OCI-LY3 (cell line): ENCODE measurements around the gene SLC25A48.

Experiments used
- CTCF ChIP-seq: fragments of 200-600, 300-600 bp; sonication (generic); IDR thresholded peaks from 2 replicates; pipeline ENCODE4 v1.5.1; 2014; ENCODE audit warnings: antibody characterized with exemption, low read length, low read depth
- EZH2phosphoT487 ChIP-seq: fragments of 200-600 bp; shearing (Covaris generic); IDR thresholded peaks from 2 replicates; pipeline ENCODE4 v1.6.1; 2018; ENCODE audit warnings: antibody characterized with exemption, mixed run types, low read depth

GRCh38 chr5:135846311-135846710 is 11.8 kb downstream of the SLC25A48 start:
- TF ChIP-seq CTCF (no peak), EZH2phosphoT487 (no peak)
